ENCODE data around the gene GRWD1. TPM values are rescaled to one million over a fixed set of nuclear protein-coding genes. Genes with fewer than 3 reads are reported as not detected.
"Not testable (repeated sequence)": the region's sequence is repeated elsewhere in the genome, so short reads cannot be mapped to it uniquely, and the experiment has no call there.

Gene GRWD1
- polyA plus RNA-seq, 1 experiment: 16.0 TPM

- Histone ChIP-seq H3K9me3 (ENCODE audit: control insufficient read depth, insufficient read depth, low read length) (no peaks in the 10 kb centered on the region; the same call in 1 of the 2 replicates), H3K27me3 (ENCODE audit: control insufficient read depth, insufficient read depth, low read length) (no peaks in the 10 kb centered on the region), H3K4me3 (ENCODE audit: low read depth, low read length) (no peak overlapping the region), H3K27ac (ENCODE audit: low read depth, low read length) (no peak overlapping the region)
- ChIA-PET CTCF (no interaction called here), POLR2A (no interaction called here)
- no peak for TF ChIP-seq CTCF (IDR thresholded peaks at IDR 0.05; ENCODE audit: low read depth, low read length)
- no peak for DNase-seq (ENCODE audit: low read depth, low spot score)
Measured at GRCh38 chr19:48484247-48484893, 38.6 kb downstream of the GRWD1 start.

GRCh38 chr19:48484931-48485612 lies 39.3 kb downstream of the GRWD1 start:
- TF ChIP-seq CTCF (IDR thresholded peaks at IDR 0.05; ENCODE audit: low read depth, low read length): no peak

GRCh38 chr19:48486706-48487105 lies 40.9 kb downstream of the GRWD1 start:
- POLR2A ChIA-PET: interaction anchor here (1.9 kb wide), 1 partner anchor 132 kb away, joined by 5 read pairs; the partner anchor contains the start of genes RPL18 and SPHK2
- H3K27ac ChIP-seq (ENCODE audit: low read depth, low read length); H3K9me3 ChIP-seq (ENCODE audit: control insufficient read depth, insufficient read depth, low read length); DNase-seq (ENCODE audit: low read depth, low spot score); H3K27me3 ChIP-seq (ENCODE audit: control insufficient read depth, insufficient read depth, low read length); H3K4me3 ChIP-seq (ENCODE audit: low read depth, low read length): not testable (repeated sequence)
- CTCF ChIA-PET: interaction anchor here (5.3 kb wide), 1 partner anchor 99 kb away, joined by 174 read pairs; no protein-coding TSS in a partner anchor

More at GRCh38 chr19:48484931-48485612, 39.3 kb downstream of the GRWD1 start:
- POLR2A ChIA-PET: no interaction called here
- no peaks in the 10 kb centered on the region for H3K27me3 ChIP-seq (ENCODE audit: control insufficient read depth, insufficient read depth, low read length)
- no peaks in the 10 kb centered on the region; the same call in 1 of the 2 replicates for H3K9me3 ChIP-seq (ENCODE audit: control insufficient read depth, insufficient read depth, low read length)
- CTCF ChIA-PET: no interaction called here
- no peak for DNase-seq (ENCODE audit: low read depth, low spot score)
- H3K27ac ChIP-seq (ENCODE audit: low read depth, low read length): no peak overlapping the region
- no peak overlapping the region for H3K4me3 ChIP-seq (ENCODE audit: low read depth, low read length)

- H3K27me3 ChIP-seq (ENCODE audit: control insufficient read depth, insufficient read depth, low read length): no peaks in the 10 kb centered on the region
- ChIA-PET POLR2A (interaction anchor here (0.8 to 1.9 kb wide), 2 partner anchors 12 to 131 kb away, joined by 3 to 5 read pairs; partner anchors contain the start of genes RPL18 and SPHK2), CTCF (interaction anchor here (5.3 kb wide), 1 partner anchor 98 kb away, joined by 174 read pairs; no protein-coding TSS in a partner anchor)
- no peak for DNase-seq (ENCODE audit: low read depth, low spot score)
- no peak for TF ChIP-seq CTCF (IDR thresholded peaks at IDR 0.05; ENCODE audit: low read depth, low read length)
- H3K4me3 ChIP-seq (ENCODE audit: low read depth, low read length): no peak overlapping the region
- no peak overlapping the region for H3K27ac ChIP-seq (ENCODE audit: low read depth, low read length)
- H3K9me3 ChIP-seq (ENCODE audit: control insufficient read depth, insufficient read depth, low read length): no peaks in the 10 kb centered on the region
Measured at GRCh38 chr19:48487544-48487943, 41.8 kb downstream of the GRWD1 start.

GRCh38 chr19:48487948-48488347 lies 42.2 kb downstream of the GRWD1 start:
- H3K9me3 ChIP-seq (ENCODE audit: control insufficient read depth, insufficient read depth, low read length): peaks cover 3% of the 10 kb centered on the region; the same call in 1 of the 2 replicates
- no peak for DNase-seq (ENCODE audit: low read depth, low spot score)
- TF ChIP-seq CTCF (IDR thresholded peaks at IDR 0.05; ENCODE audit: low read depth, low read length): no peak
- POLR2A ChIA-PET: interaction anchor here (0.8 to 1.9 kb wide), 2 partner anchors 12 to 131 kb away, joined by 3 to 5 read pairs; partner anchors contain the start of genes RPL18 and SPHK2
- H3K27me3 ChIP-seq (ENCODE audit: control insufficient read depth, insufficient read depth, low read length): no peaks in the 10 kb centered on the region
- no peak overlapping the region for H3K27ac ChIP-seq (ENCODE audit: low read depth, low read length)
- CTCF ChIA-PET: interaction anchor here (5.3 kb wide), 1 partner anchor 98 kb away, joined by 174 read pairs; no protein-coding TSS in a partner anchor
- H3K4me3 ChIP-seq (ENCODE audit: low read depth, low read length): no peak overlapping the region

GRCh38 chr19:48488478-48488877 lies 42.7 kb downstream of the GRWD1 start:
- not testable (repeated sequence) for H3K9me3 ChIP-seq (ENCODE audit: control insufficient read depth, insufficient read depth, low read length); H3K27me3 ChIP-seq (ENCODE audit: control insufficient read depth, insufficient read depth, low read length); DNase-seq (ENCODE audit: low read depth, low spot score); H3K4me3 ChIP-seq (ENCODE audit: low read depth, low read length); H3K27ac ChIP-seq (ENCODE audit: low read depth, low read length)
- CTCF ChIA-PET: interaction anchor here (0.9 to 5.3 kb wide), 8 partner anchors 13 to 155 kb away, joined by 3 to 174 read pairs (median 6); partner anchors contain the start of gene KDELR1
- POLR2A ChIA-PET: interaction anchor here (1.9 kb wide), 1 partner anchor 131 kb away, joined by 5 read pairs; the partner anchor contains the start of genes RPL18 and SPHK2

Measured in AG04450 (cell line).